Bladder microvascular endothelial cell (primary cell): ENCODE measurements around the gene IFI35. TPM values are rescaled to one million over a fixed set of nuclear protein-coding genes. Genes with fewer than 3 reads are reported as not detected.

Experiments used
- total RNA-seq: library from RNA; depleted of rRNA; stranded (reverse); fragments of >200 nt; gene quantifications from 2 replicates; pipeline ENCODE4 v1.2.3, GENCODE V29; 2014

Gene IFI35
- total RNA-seq = 10.4 and 21.9 TPM in 2 replicates

GRCh38 chr17:43006639-43007551 is at the start of gene IFI35:
Gene IFI35, plus strand, starts transcription at chr17:43006784. Its CDS starts 164 bp downstream, at chr17:43006948.

GRCh38 chr17:42964161-42964932 is 42.2 kb upstream of the IFI35 start, which contains the start of gene AARSD1:
Gene AARSD1, minus strand, starts transcription at chr17:42964454. Its CDS starts 14 bp downstream, at chr17:42964440.

GRCh38 chr17:42979511-42980273 is 26.9 kb upstream of the IFI35 start, which contains the start of gene PTGES3L:
Gene PTGES3L, minus strand, starts transcription at chr17:42980080. Its CDS starts 27 bp downstream, at chr17:42980053.

DNA sequence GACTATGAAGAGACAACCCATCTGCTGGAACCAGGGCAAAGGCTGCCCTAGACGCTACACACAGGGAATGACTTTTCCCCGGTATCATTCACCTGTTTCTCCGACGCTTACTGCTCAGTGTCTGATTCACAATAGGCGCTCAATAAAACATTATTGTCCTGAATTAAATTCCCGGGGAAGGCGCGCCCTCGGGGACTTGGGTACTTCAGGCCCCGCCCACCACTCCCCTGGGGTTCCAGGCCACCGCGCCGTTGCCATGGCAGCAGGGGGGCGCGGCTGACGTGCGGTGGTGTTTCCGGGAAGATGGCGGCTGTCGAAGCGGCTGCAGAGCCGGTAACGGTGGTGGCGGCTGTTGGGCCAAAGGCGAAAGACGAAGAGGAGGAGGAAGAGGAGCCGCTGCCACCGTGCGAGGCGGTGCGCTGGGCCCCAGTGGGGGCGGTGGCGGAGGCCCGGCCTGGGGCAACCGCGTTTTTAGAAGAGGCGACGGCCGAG is 26.3 kb upstream of the IFI35 start, which contains the start of gene RUNDC1:
TSS of gene RUNDC1 (plus strand) at position 292 of the 492 bp plus-strand sequence. CDS start at position 304, 12 bp downstream.

DNA sequence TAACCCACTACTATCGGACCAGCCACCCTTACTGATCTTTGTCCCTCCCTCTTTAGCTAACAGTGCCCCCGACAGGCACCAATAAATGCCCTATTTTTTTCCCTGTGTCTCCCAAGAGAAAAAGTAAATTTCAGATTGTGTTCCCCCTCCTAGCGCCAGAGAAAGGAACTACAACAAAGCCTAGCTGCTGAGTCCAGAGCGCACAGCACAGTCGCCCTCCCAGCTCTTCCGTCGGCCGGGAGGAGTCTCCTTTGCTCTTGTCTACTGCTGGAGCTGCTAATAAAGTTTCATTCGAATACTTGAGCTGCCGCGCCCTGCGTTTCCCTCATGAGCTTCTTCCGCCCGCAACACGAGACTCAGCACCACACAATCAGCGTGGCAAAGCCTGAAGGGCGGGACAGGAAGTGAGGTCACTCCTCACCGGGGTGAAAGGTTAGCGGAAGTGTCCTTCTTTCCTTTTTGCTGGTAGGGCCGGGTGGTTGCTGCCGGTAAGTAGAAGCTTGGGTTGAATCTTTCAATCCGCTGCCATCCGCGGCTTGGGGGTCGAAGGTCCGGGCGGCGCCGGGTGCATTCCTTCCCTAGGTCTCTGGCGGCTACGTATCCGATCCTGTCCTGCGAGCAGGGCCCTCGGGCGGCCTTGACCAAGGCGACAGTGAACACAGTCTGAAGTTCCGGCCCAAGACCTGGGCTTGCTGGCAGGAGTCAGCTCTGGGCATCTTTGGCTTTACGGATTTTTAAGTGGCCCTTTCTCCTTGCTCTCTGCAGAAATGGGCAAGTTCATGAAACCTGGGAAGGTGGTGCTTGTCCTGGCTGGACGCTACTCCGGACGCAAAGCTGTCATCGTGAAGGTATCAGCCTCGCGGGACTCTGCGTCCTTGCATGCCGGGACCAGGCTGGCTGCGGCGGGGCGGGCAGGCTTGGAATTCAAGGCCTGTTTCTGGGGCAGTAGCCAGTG is 8.3 kb upstream of the IFI35 start, which contains the start of gene RPL27:
TSS of gene RPL27 (plus strand) at position 436 of the 955 bp plus-strand sequence. CDS start at position 768, 332 bp downstream.

GRCh38 chr17:43021741-43022512 is 15.3 kb downstream of the IFI35 start, which contains the start of gene VAT1:
Gene VAT1, minus strand, starts transcription at chr17:43022385. Its CDS starts 63 bp downstream, at chr17:43022322.

DNA sequence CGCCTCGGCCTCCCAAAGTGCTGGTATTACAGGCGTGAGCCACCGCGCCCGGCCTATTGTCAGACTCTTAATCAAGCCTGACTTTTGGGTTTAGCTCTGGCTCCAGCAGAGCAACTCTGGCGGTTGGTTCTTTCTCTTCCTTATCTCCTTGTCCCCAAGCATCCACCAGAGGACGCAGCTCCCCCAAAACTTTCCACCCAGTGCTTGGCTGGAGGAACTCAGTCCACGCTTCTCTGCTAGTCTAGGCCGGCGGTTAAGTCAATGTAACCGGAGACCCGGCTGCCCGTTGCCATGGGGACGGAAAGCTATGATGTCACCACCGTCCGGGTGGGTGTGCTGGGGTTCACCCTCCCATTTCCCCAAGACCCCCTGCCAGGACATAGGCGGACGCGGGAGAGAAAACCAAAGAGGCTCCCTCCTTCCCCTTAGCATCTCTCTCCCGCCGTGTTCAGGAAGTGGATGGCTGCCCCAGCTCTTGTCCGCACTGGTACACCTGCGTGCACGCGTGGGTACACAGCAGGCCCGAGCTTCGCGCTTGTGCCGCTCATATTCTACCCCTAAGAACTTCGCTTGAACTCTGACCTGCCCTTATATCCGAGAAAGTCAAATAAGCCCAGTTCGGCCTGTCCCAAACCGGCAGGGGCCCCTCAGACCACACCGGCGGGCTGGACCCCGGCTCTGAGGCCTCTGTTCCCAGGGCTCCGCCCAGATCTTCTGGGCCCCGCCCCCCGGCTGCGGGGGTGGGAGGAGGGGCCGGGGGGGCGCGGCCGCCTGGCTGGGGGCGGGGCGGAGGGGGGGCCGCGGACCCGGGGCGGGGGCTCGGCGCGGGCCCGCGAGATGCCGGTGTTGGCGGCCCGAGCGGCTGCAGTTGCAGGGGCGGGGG is 18.1 kb downstream of the IFI35 start, which contains the start of gene RND2:
TSS of gene RND2 (plus strand) at position 825 of the 883 bp plus-strand sequence. CDS start 117 bp downstream, outside the sequence.

Other genes starting within 250 kb of the IFI35 start
- gene RAMP2, start 245.6 kb upstream of the IFI35 start, total RNA-seq = 4.4 and 30.8 TPM in 2 replicates
- gene VPS25, start 233.3 kb upstream of the IFI35 start, total RNA-seq = 35.5 and 41.0 TPM in 2 replicates
- gene WNK4, start 226.2 kb upstream of the IFI35 start, total RNA-seq = 1.3 and 13.0 TPM in 2 replicates
- 55.1 and 59.4 TPM in 2 replicates for gene COA3, start 208.1 kb upstream of the IFI35 start, total RNA-seq
- gene CNTD1, start 207.9 kb upstream of the IFI35 start, total RNA-seq = not detected in 2 replicates
- 116 and 169 TPM in 2 replicates for gene BECN1, start 182.5 kb upstream of the IFI35 start, total RNA-seq
- 55.7 and 87.4 TPM in 2 replicates for gene PSME3, start 173.4 kb upstream of the IFI35 start, total RNA-seq
- gene AOC2, start 162.2 kb upstream of the IFI35 start, total RNA-seq = 0.49 and 0.69 TPM in 2 replicates
- gene AOC3, start 155.6 kb upstream of the IFI35 start, total RNA-seq = 0.31 and 0.32 TPM in 2 replicates
- not detected in 2 replicates for gene G6PC1, start 106.0 kb upstream of the IFI35 start, total RNA-seq
- 14.4 and 18.0 TPM in 2 replicates for gene AARSD1, start 42.3 kb upstream of the IFI35 start, total RNA-seq
- gene PTGES3L, start 26.7 kb upstream of the IFI35 start, total RNA-seq = 0.06 and 0.16 TPM in 2 replicates
- 7.3 and 13.3 TPM in 2 replicates for gene RUNDC1, start 26.2 kb upstream of the IFI35 start, total RNA-seq
- gene RPL27, start 8.4 kb upstream of the IFI35 start, total RNA-seq = 736 and 777 TPM in 2 replicates
- 230 and 259 TPM in 2 replicates for gene VAT1, start 15.6 kb downstream of the IFI35 start, total RNA-seq
- 0.16 and 0.19 TPM in 2 replicates for gene RND2, start 18.4 kb downstream of the IFI35 start, total RNA-seq
- 16.8 and 25.1 TPM in 2 replicates for gene BRCA1, start 118.6 kb downstream of the IFI35 start, total RNA-seq
- gene NBR1, start 164.4 kb downstream of the IFI35 start, total RNA-seq = 70.4 and 94.5 TPM in 2 replicates
- gene TMEM106A, start 205.1 kb downstream of the IFI35 start, total RNA-seq = 0.81 and 4.0 TPM in 2 replicates
- gene CCDC200, start 221.8 kb downstream of the IFI35 start, total RNA-seq = not detected in 2 replicates
- not detected in 2 replicates for gene RNU2-1, start 227.2 kb downstream of the IFI35 start, total RNA-seq